ENCODE data around the gene GUCA1C. TPM values are rescaled to one million over a fixed set of nuclear protein-coding genes. Genes with fewer than 3 reads are reported as not detected.
A peak's percentile ranks its signal among the peaks of the same experiment; 100 is the strongest.

GUCA1C gene
- total and polyA plus RNA-seq, 2 of the 8 experiments (the other 6 are each of a cell fraction or from before 2014, with no cell fraction given) = not detected

GRCh38 chr3:108914774-108915641 is 38.7 kb downstream of the GUCA1C start (continued):
- TF ChIP-seq CTCF (IDR thresholded peaks at IDR 0.05; ENCODE audit: control extremely low read depth in 1 of 3, insufficient read depth in 1 of 3, low read depth in 1 of 3, low read length in 3 of 3) = peak; percentile 65 to 97 (median 88)
